NB4 (cell line): ENCODE data around the gene CDK5RAP3.
"Not testable (repeated sequence)": the region's sequence is repeated elsewhere in the genome, so short reads cannot be mapped to it uniquely, and the experiment has no call there.

Experiments
- DNase-seq: peaks from one replicate; pipeline ENCODE4 v3.0.0; 2010; ENCODE audit warnings: low read depth
- H3K4me3 ChIP-seq: one replicate; pipeline ENCODE4 v1.5.1; 2011; ENCODE audit warnings: mild to moderate bottlenecking, low read depth, low read length, moderate library complexity
- CTCF ChIP-seq: IDR thresholded peaks from one replicate; pipeline ENCODE4 v1.5.1; 2012; ENCODE audit warnings: low read depth, low read length
- MAX ChIP-seq: IDR thresholded peaks from 2 replicates; pipeline ENCODE4 v1.6.1; 2011; ENCODE audit warnings: low read depth, low read length
- MYC ChIP-seq: IDR thresholded peaks from 2 replicates; pipeline ENCODE4 v1.6.1; 2011; ENCODE audit warnings: low read depth, low read length
- POLR2A ChIP-seq: IDR thresholded peaks from 2 replicates; pipeline ENCODE4 v1.6.1; 2011; ENCODE audit warnings: mild to moderate bottlenecking; ENCODE audit not compliant: insufficient read length; ENCODE audit errors: extremely low read depth

The CDK5RAP3 gene

GRCh38 chr17:47996201-47996600, 25.3 kb downstream of the CDK5RAP3 start:
- TF ChIP-seq MAX (no peak), POLR2A (no peak), CTCF (no peak), MYC (no peak)
- DNase-seq = no peak
- no peak overlapping the region for H3K4me3 ChIP-seq

- H3K4me3 ChIP-seq = no peak overlapping the region
- no peak for TF ChIP-seq POLR2A
- no peak for TF ChIP-seq MAX
- TF ChIP-seq MYC = no peak
- TF ChIP-seq CTCF = no peak
- no peak for DNase-seq
These were observed 26.7 kb downstream of the CDK5RAP3 start for GRCh38 chr17:47997586-47997985.

- no peak for DNase-seq
- no peak overlapping the region for H3K4me3 ChIP-seq
- TF ChIP-seq CTCF (no peak), POLR2A (no peak), MYC (no peak), MAX (no peak)
These were observed 27.1 kb downstream of the CDK5RAP3 start for GRCh38 chr17:47998044-47998443.

- H3K4me3 ChIP-seq = no peak overlapping the region
- peak; percentile 49 for DNase-seq
- TF ChIP-seq CTCF (no peak), MYC (no peak), MAX (no peak), POLR2A (no peak)
These were observed 28.7 kb downstream of the CDK5RAP3 start for GRCh38 chr17:47999582-47999981.

GRCh38 chr17:48001197-48001596, 30.3 kb downstream of the CDK5RAP3 start:
- H3K4me3 ChIP-seq = no peak overlapping the region
- no peak for DNase-seq
- TF ChIP-seq MYC (no peak), CTCF (no peak), MAX (no peak), POLR2A (no peak)

- not testable (repeated sequence) for H3K4me3 ChIP-seq, DNase-seq
These were observed 30.7 kb downstream of the CDK5RAP3 start for GRCh38 chr17:48001657-48002056.
